H1 (cell line): ENCODE data around the gene CFLAR.

ENCODE experiments used
- BCL11A ChIP-seq, 2 experiments: IDR thresholded peaks; one replicate each; pipeline ENCODE4 v1.6.1; 2011; ENCODE audit warnings: low read depth in 2 of 2, low read length in 2 of 2, mild to moderate bottlenecking in 2 of 2
- GABPA ChIP-seq: IDR thresholded peaks from 2 replicates; pipeline ENCODE4 v1.6.1; 2011; ENCODE audit warnings: mild to moderate bottlenecking, low read length, moderate library complexity, borderline replicate concordance; ENCODE audit not compliant: insufficient read depth
- POLR2AphosphoS5 ChIP-seq: IDR thresholded peaks from 2 replicates; pipeline ENCODE4 v1.6.1; 2011; ENCODE audit warnings: low read depth, low read length

GRCh38 chr2:201174687-201175086 is 58.7 kb downstream of the CFLAR start:
- no peak for TF ChIP-seq GABPA
- no peak for TF ChIP-seq BCL11A (IDR thresholded peaks at IDR 0.05; ENCODE audit: low read depth in 2 of 2, low read length in 2 of 2)
- TF ChIP-seq POLR2AphosphoS5: no peak
